PC-3 (cell line): ENCODE measurements around the gene DGKI. TPM values are rescaled to one million over a fixed set of nuclear protein-coding genes. Genes with fewer than 3 reads are reported as not detected.

Experiments
- ATAC-seq: fragments of 200-7000 bp; cut with Tn5 transposase; 2 replicates; pipeline ENCODE4 v1.9.1; 2020; ENCODE audit warnings: mild to moderate bottlenecking, moderate library complexity
- BruUV-seq: library from RNA; stranded (reverse); fragments of 400-500 nt; replicated peaks from 2 replicates; lab custom pipeline; 2021; lab: Mats Ljungman, UMichigan
- CTCF ChIA-PET: fragments of 300-600 bp; sonication (Branson Sonifier 250); formaldehyde crosslinking; loops from one replicate; lab custom pipeline; 2022; ENCODE audit warnings: antibody characterized with exemption; lab: Charles Lee
- POLR2A ChIA-PET: fragments of 300-600 bp; sonication (Branson Sonifier 250); formaldehyde crosslinking; loops from one replicate; lab custom pipeline; 2022; ENCODE audit warnings: antibody characterized with exemption; ENCODE audit not compliant: unreplicated experiment; lab: Charles Lee
- DNase-seq: peaks from one replicate; pipeline ENCODE4 v3.0.0-alpha.2; 2015
- H2AFZ ChIP-seq: fragments of 300-600 bp; sonication (generic); 2 replicates; pipeline ENCODE4 v1.6.0; 2016; ENCODE audit warnings: antibody characterized with exemption, low read length
- H3F3A ChIP-seq: fragments of 300-600 bp; sonication (generic); one replicate; pipeline ENCODE4 v1.6.0; 2017; ENCODE audit warnings: antibody characterized with exemption, low read length, control low read depth, mild to moderate bottlenecking; ENCODE audit not compliant: unreplicated experiment
- H3K27ac ChIP-seq: fragments of 300-600 bp; sonication (generic); 2 replicates; pipeline ENCODE4 v1.5.1; 2016; ENCODE audit warnings: mild to moderate bottlenecking, low read length
- H3K27me3 ChIP-seq: fragments of 300-600 bp; sonication (generic); 2 replicates; pipeline ENCODE4 v1.6.1; 2016; ENCODE audit warnings: low read length, mixed read lengths
- H3K36me3 ChIP-seq: fragments of 300-600 bp; sonication (generic); 2 replicates; pipeline ENCODE4 v1.6.1; 2016; ENCODE audit warnings: low read depth, mixed run types, low read length, mixed read lengths
- H3K4me1 ChIP-seq: fragments of 300-600 bp; sonication (generic); 2 replicates; pipeline ENCODE4 v1.5.1; 2016; ENCODE audit warnings: low read length; ENCODE audit not compliant: insufficient read depth
- H3K4me2 ChIP-seq: fragments of 300-600 bp; sonication (generic); 2 replicates; pipeline ENCODE4 v1.6.0; 2016; ENCODE audit warnings: low read length
- H3K4me3 ChIP-seq: fragments of 300-600 bp; sonication (generic); 2 replicates; pipeline ENCODE4 v1.5.1; 2016; ENCODE audit warnings: mild to moderate bottlenecking, low read length, mixed read lengths
- H3K79me2 ChIP-seq: fragments of 300-600 bp; sonication (generic); 2 replicates; pipeline ENCODE4 v1.6.1; 2017; ENCODE audit warnings: low read length, mixed read lengths
- H3K9ac ChIP-seq: fragments of 300-600 bp; sonication (generic); 2 replicates; pipeline ENCODE4 v1.6.0; 2016; ENCODE audit warnings: mild to moderate bottlenecking, low read length
- H3K9me2 ChIP-seq: fragments of 300-600 bp; sonication (generic); replicated peaks from 2 replicates; pipeline ENCODE4 v1.6.1; 2016; ENCODE audit warnings: mixed run types, low read length, mixed read lengths
- H3K9me3 ChIP-seq: fragments of 300-600 bp; sonication (generic); 2 replicates; pipeline ENCODE4 v1.6.1; 2016; ENCODE audit warnings: low read length, mixed read lengths
- H4K20me1 ChIP-seq: fragments of 300-600 bp; sonication (generic); 2 replicates; pipeline ENCODE4 v1.6.1; 2016; ENCODE audit warnings: low read length, mixed read lengths
- CTCF ChIP-seq: fragments of 300-600 bp; sonication (generic); conservative IDR thresholded peaks from 2 replicates; pipeline ENCODE4 v1.5.1; 2017; ENCODE audit warnings: antibody characterized with exemption, low read depth, mild to moderate bottlenecking, low read length
- EZH2 ChIP-seq: fragments of 300-600 bp; sonication (generic); IDR thresholded peaks from one replicate; pipeline ENCODE4 v1.6.1; 2017; ENCODE audit warnings: antibody characterized with exemption, mild to moderate bottlenecking, low read length; ENCODE audit not compliant: unreplicated experiment
- EZH2phosphoT487 ChIP-seq: fragments of 300-600 bp; sonication (generic); IDR thresholded peaks from 2 replicates; pipeline ENCODE4 v1.6.1; 2018; ENCODE audit warnings: mild to moderate bottlenecking, antibody characterized with exemption, low read length, borderline replicate concordance
- intact Hi-C: fragments of 100-400 bp; cut with micrococcal nuclease; formaldehyde crosslinking; loops from 2 replicates; pipeline ENCODE4 v1.9.0; 2023
- total RNA-seq: library from RNA; depleted of rRNA; stranded (reverse); fragments of >200 nt; gene quantifications from 2 replicates; pipeline ENCODE4 v1.2.3, GENCODE V29; 2014

DGKI gene
- total RNA-seq, 1 experiment from 2014 or later = not detected

- Histone ChIP-seq H3F3A (no peaks in the 10 kb centered on the region), H3K36me3 (no peaks in the 10 kb centered on the region), H4K20me1 (no peaks in the 10 kb centered on the region), H3K9me2 (no peaks in the 10 kb centered on the region), H3K4me3 (no peak overlapping the region), H3K4me2 (no peak overlapping the region), H3K4me1 (no peaks in the 10 kb centered on the region), H3K9ac (no peak overlapping the region), H2AFZ (no peak overlapping the region), H3K27ac (no peak overlapping the region), H3K79me2 (no peaks in the 10 kb centered on the region), H3K27me3 (peaks cover 50% of the 10 kb centered on the region), H3K9me3 (no peaks in the 10 kb centered on the region)
- DNase-seq = no peak
- CTCF ChIA-PET = no interaction called here
- ATAC-seq = no peak
- no TSS peak for BruUV-seq
- TF ChIP-seq EZH2 = no peak
- no peak for TF ChIP-seq CTCF
- POLR2A ChIA-PET = no interaction called here
- intact Hi-C loops = no loop called here
Measured at GRCh38 chr7:137471128-137471527, 375.6 kb downstream of the DGKI start.

- H4K20me1 ChIP-seq = no peaks in the 10 kb centered on the region
- H3K9me2 ChIP-seq = no peaks in the 10 kb centered on the region
- intact Hi-C loops = no loop called here
- no TSS peak for BruUV-seq
- no peak overlapping the region for H3K9ac ChIP-seq
- ATAC-seq = no peak
- TF ChIP-seq CTCF = no peak
- TF ChIP-seq EZH2 = no peak
- no peak for TF ChIP-seq EZH2phosphoT487
- no peaks in the 10 kb centered on the region for H3K36me3 ChIP-seq
- no peaks in the 10 kb centered on the region for H3K79me2 ChIP-seq
- H3F3A ChIP-seq = no peaks in the 10 kb centered on the region
- no peak overlapping the region for H3K27ac ChIP-seq
- H3K4me1 ChIP-seq = no peaks in the 10 kb centered on the region
- no peak for DNase-seq
- H3K4me3 ChIP-seq = no peak overlapping the region
- POLR2A ChIA-PET = no interaction called here
- CTCF ChIA-PET = no interaction called here
- H3K9me3 ChIP-seq = no peaks in the 10 kb centered on the region
- no peak overlapping the region for H2AFZ ChIP-seq
- H3K27me3 ChIP-seq = peaks cover 61% of the 10 kb centered on the region
- no peak overlapping the region for H3K4me2 ChIP-seq
Measured at GRCh38 chr7:137469858-137470257, 376.9 kb downstream of the DGKI start.

GRCh38 chr7:137469191-137469811 lies 377.5 kb downstream of the DGKI start:
- BruUV-seq = no TSS peak
- no peak overlapping the region for H2AFZ ChIP-seq

More at GRCh38 chr7:137469191-137469811, 377.5 kb downstream of the DGKI start:
- CTCF ChIA-PET = no interaction called here
- H3F3A ChIP-seq = no peaks in the 10 kb centered on the region
- H3K4me3 ChIP-seq = no peak overlapping the region
- H3K79me2 ChIP-seq = no peaks in the 10 kb centered on the region
- TF ChIP-seq CTCF (no peak), EZH2 (no peak)
- POLR2A ChIA-PET = no interaction called here
- DNase-seq (no peak), ATAC-seq (no peak)
- no peak overlapping the region for H3K9ac ChIP-seq
- peaks cover 57% of the 10 kb centered on the region for H3K27me3 ChIP-seq
- intact Hi-C loops = no loop called here
- no peak overlapping the region for H3K4me2 ChIP-seq
- H3K36me3 ChIP-seq = no peaks in the 10 kb centered on the region
- no peaks in the 10 kb centered on the region for H4K20me1 ChIP-seq
- H3K9me2 ChIP-seq = no peaks in the 10 kb centered on the region
- H3K9me3 ChIP-seq = no peaks in the 10 kb centered on the region
- no peak overlapping the region for H3K27ac ChIP-seq
- no peaks in the 10 kb centered on the region for H3K4me1 ChIP-seq
